Measurements from ENCODE around the gene MRPL12. TPM values are rescaled to one million over a fixed set of nuclear protein-coding genes. Genes with fewer than 3 reads are reported as not detected.

Gene MRPL12
- total and polyA plus RNA-seq, 9 of the 15 experiments (the other 6 are each of a cell fraction or from before 2014, with no cell fraction given), result 0.94 to 338 (median 100) TPM

DNA sequence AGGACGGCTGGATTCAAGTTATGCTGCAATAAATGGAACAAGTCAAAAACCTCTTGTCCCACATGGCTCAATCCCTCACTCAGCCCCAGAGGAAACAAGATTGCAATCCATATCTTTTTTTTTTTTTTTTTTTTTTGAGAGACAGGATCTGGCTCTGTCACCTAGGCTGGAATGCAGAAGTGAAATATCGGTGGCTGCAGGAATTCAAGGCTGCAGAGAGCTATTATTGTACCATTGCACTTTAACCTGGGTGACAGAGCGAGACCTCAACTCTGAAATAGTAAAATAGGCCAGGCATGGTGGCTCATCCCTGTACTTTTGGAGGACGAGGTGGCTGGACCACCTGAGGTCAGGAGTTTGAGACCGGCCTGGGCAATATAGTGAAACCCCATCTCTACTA lies 44.1 kb upstream of the MRPL12 start:
- H4K20me1 ChIP-seq (replicated peaks; ENCODE audit: control insufficient read depth, insufficient read depth, low read length), result no peaks in the 10 kb centered on the region
- DNase-seq (ENCODE audit: extremely low read depth in 1 of 4, low spot score in 3 of 4) (no peak), ATAC-seq (no peak), FAIRE-seq (no peak)
- H2AFZ ChIP-seq (ENCODE audit: low read depth, low read length), result no peak overlapping the region
- H3K79me2 ChIP-seq (ENCODE audit: control insufficient read depth, insufficient read depth, low read length), result peaks cover 1% of the 10 kb centered on the region; the same call in 1 of the 3 replicates
- no peaks in the 10 kb centered on the region for H3K27me3 ChIP-seq (ENCODE audit: control insufficient read depth in 2 of 2, insufficient read depth in 2 of 2, low read length in 2 of 2)
- TF ChIP-seq ZNF384 (IDR thresholded peaks at IDR 0.05; ENCODE audit: low read depth, low read length), result peak; percentile 43; the same call in 1 of the 2 replicates
- TF ChIP-seq SPI1 (IDR thresholded peaks at IDR 0.05; ENCODE audit: borderline replicate concordance, low read depth, low read length), result peak; percentile 30; the same call in 1 of the 2 replicates
- TF ChIP-seq, protein P1, sequence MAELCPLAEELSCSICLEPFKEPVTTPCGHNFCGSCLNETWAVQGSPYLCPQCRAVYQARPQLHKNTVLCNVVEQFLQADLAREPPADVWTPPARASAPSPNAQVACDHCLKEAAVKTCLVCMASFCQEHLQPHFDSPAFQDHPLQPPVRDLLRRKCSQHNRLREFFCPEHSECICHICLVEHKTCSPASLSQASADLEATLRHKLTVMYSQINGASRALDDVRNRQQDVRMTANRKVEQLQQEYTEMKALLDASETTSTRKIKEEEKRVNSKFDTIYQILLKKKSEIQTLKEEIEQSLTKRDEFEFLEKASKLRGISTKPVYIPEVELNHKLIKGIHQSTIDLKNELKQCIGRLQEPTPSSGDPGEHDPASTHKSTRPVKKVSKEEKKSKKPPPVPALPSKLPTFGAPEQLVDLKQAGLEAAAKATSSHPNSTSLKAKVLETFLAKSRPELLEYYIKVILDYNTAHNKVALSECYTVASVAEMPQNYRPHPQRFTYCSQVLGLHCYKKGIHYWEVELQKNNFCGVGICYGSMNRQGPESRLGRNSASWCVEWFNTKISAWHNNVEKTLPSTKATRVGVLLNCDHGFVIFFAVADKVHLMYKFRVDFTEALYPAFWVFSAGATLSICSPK (IDR thresholded peaks at IDR 0.05; ENCODE audit: borderline replicate concordance), result no peak
- TF ChIP-seq ZNF780A (CRISPR knock-in tag; IDR thresholded peaks at IDR 0.05), result no peak
- H3K36me3 ChIP-seq (ENCODE audit: control insufficient read depth, insufficient read depth, low read length), result peaks cover under 1% of the 10 kb centered on the region; the same call in 1 of the 3 replicates
- H3K27ac ChIP-seq (ENCODE audit: extremely low read depth, low read depth, low read length), result no peak overlapping the region
- BruUV-seq (replicated peaks), result no TSS peak
- 50% methylated on average over 4 of the region's 5 CpGs for WGBS (ENCODE audit: insufficient coverage, low coverage, missing lambda C conversion rate)
- no peaks in the 10 kb centered on the region for H3K9me1 ChIP-seq (ENCODE audit: control insufficient read depth, insufficient read depth, low read length)
- no peak overlapping the region for H3K4me3 ChIP-seq
- in situ Hi-C loops (cut with MboI), result no loop called here
- H3K9me3 ChIP-seq (replicated peaks; ENCODE audit: control insufficient read depth, insufficient read depth, low read depth, low read length), result no peaks in the 10 kb centered on the region
- H3K4me1 ChIP-seq (replicated peaks in 1 of 2; ENCODE audit: control insufficient read depth in 2 of 2, insufficient read depth in 2 of 2, low read length in 2 of 2), result peaks cover 15 to 33% of the 10 kb centered on the region in 2 experiments; a peak in 4 of 5 replicates
- no peak overlapping the region for H3K9ac ChIP-seq (ENCODE audit: insufficient read depth in 1 of 2, low read depth in 2 of 2, low read length in 2 of 2)
- H3K4me2 ChIP-seq (ENCODE audit: insufficient read depth, low read length), result no peak overlapping the region
- ChIA-PET POLR2A (no interaction called here), CTCF (ENCODE audit: low intra/inter-chr PET ratio) (no interaction called here)
- intact Hi-C loops (cut with micrococcal nuclease), result no loop called here
